NCI-H460 (cell line): ENCODE measurements around the gene FNDC3B. TPM values are rescaled to one million over a fixed set of nuclear protein-coding genes. Genes with fewer than 3 reads are reported as not detected.

Experiments used
- DNase-seq: peaks from one replicate; pipeline ENCODE4 v3.0.0-alpha.2; 2016; ENCODE audit warnings: low read depth; ENCODE audit errors: extremely low read depth
- total RNA-seq: library from RNA; depleted of rRNA; stranded (reverse); fragments of >200 nt; shearing (Covaris generic); gene quantifications from 2 replicates; pipeline ENCODE4 v1.2.3, GENCODE V29; 2014

Gene FNDC3B
- total RNA-seq, 1 experiment from 2014 or later, result 51.4 TPM

DNA sequence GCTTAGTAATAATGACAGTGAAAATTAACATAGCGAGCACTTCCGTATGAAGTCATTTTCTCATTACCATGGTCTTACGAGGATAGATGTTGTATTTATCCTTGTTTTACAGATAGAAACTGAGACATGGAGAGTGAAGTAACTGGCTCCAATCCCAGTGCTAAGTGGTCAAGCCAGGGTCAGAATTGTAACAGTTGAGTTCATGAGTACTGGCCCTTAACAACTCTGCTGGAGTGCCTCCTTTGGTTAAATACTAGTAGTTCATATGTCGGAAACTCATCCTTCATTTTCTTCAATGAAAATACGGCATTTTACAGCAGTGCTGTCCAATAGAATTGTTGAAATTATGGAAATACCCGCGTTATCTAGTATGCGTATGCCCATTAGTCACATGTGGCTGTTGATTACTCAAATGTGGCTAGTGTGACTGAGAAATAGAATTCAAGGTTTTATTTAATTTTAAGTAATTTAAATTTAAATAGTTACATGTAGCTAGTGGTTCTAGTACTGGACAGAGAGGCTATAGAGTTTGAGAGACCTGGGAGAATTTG, 32.5 kb downstream of the FNDC3B start:
- no peak for DNase-seq

DNA sequence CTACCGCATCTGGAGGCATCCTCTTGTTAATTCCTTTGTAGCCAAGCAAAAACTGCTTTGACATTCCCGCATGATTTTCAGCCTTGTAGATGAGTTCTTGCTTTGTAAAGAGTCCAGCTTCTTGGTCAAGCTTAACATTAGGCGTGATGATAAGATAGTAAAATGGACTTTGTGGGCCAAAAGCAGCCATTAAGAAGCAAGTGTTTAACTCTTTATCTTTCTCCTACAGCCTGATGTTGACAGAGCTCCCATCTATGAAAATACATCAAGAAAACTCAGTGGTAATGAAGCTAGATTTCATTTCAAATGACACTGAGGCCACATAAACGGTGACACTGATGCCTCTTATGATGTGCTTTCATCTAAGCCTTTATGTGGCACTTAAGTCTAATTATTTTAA, 33.2 kb downstream of the FNDC3B start:
- DNase-seq, result no peak

DNA sequence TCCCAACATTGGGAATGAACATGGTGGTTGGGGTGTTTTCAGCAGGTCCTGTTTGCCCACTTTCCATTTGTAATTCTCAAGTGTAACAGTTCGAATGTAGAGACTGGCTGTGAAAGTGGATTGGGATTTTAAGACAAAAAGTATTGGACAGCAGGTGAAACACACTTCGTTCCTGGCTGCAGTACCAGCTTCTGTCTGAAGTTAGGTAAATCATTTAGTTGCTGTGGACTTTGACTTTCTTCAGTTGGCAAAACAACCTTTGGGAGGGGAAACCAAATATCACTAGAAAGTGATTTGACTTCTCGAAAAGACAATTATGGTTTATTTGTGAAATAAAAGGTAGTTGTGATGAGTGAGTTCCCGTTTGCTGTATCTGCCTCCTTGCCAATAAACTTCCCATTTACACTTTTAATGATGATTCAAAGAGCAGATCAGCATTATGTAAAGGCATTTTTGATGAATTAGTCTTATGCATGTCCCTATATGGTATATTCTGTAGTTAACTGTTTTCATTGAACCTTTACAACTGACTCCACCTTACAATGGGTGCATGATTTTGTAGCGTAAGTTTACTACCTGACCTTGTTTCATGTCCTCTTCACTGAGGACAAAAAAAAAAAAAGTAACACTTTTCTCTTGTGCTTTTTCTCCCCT, 34.0 kb downstream of the FNDC3B start:
- DNase-seq, result no peak

DNA sequence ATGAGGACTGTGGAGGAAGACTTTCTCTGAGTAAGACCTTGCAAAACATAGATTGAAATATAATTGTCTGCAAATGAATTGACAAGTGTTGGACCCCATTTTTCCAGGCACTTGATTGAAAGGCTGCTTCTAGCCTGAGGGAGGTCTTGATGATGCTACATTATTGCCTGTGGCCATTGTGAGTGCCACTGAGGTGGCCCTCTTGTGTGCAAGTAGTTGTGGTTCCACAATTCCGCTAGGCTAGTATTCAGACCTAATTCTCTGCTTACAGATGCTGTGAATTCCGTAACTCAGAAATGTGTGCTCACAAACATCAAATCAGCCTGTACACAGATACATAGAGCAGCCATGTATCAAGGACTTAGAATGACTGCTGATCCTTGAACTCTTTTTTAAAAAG, 34.7 kb downstream of the FNDC3B start:
- DNase-seq, result no peak

DNA sequence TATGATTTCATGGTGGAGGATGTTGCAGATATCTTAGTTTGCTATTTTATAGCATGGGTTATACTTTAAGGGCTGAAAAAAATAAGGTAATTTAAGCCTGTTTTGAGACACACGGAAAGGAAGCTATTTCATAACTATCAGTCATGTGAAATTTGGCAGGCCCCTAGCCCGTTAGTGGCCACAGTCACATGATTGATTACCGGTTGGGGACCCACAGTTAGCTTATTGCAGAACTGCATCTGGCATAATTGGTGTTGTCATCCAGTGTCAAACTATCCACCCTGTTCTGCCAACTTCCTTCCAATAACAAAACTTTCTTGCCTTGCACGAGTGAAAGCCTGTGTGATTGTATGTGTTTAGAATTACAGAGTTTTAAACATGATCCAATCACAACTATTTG, 35.2 kb downstream of the FNDC3B start:
- DNase-seq, result no peak

DNA sequence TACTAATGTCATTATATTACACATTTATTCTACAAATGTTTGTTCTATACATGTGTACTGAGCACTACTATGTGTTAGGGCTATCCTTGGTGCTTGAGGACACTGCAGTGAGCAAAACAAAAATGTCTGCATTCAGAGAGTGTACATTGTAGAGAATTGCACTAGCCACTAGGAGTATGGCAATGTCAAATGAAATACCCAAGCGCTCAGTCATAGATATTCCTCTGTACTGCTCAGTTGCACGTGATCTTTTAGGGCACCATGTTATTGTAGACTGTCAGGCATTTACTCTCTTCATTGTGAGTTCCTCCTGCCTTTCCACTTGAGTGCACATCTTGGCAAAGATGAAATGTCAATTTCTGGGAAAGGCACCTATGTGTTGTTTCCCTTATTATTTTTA, 36.8 kb downstream of the FNDC3B start:
- DNase-seq, result no peak

DNA sequence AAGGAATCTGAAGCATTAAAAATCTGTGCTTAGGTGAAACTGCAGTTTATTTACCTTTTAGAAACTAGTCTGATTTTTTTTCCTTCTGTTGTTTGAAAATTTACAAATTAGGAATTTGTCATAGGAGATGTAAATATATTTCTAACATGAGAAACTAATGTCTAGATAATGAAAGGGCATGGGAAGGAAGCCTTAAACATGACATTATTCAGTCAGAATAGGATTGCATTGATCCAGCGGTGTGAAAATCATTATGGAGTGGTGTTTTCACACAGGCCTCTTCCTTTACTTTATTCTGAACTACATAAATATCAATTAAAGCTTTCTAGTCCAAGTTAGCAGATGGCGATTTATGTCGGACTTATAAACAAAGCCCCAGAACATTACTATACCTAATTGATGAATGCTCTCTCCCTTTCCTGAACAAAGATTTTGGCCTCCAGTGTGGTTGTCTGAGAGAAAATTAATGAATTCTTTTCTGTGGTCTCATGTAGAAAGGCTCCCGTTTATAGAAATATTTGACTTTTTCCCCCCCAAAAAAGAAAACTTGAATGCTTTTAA, 37.9 kb downstream of the FNDC3B start:
- no peak for DNase-seq

DNA sequence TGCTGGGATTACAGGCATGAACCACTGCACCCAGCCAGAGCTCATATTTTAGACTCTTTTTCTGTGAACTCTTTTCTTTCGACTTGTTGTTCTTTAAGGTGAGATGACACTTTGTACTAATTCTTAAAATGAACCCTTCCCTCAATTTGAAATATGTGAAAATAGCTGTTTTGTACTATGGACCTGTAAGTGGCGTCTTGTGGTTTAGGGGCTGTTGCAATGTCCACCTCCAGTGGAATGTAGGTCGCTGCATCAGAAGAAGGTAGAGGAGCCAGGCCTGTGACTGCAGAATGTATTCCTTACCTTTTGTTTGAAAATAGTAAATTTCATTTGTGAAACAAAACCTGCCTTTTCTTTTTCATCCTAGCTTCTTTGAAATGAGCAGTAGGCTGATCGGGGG, 38.9 kb downstream of the FNDC3B start:
- no peak for DNase-seq

DNA sequence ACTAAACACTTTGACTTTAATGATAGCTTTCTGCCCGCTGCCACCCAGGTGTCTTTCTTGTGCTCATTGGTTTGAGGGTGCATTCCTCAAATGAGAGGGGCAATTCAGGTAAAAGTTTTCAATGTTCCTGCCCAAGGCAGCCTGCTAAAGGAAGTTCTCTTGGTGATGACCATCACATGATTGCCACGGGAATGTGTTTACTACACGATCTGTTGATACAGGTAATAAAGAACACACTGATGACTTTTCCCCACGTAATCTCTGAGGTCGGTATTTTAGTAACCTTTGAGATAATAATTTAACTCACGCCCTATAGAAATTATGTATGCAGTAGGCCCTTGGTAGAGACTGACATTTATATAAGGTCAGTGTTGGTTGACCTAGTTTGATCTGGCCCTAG, 39.3 kb downstream of the FNDC3B start:
- no peak for DNase-seq

DNA sequence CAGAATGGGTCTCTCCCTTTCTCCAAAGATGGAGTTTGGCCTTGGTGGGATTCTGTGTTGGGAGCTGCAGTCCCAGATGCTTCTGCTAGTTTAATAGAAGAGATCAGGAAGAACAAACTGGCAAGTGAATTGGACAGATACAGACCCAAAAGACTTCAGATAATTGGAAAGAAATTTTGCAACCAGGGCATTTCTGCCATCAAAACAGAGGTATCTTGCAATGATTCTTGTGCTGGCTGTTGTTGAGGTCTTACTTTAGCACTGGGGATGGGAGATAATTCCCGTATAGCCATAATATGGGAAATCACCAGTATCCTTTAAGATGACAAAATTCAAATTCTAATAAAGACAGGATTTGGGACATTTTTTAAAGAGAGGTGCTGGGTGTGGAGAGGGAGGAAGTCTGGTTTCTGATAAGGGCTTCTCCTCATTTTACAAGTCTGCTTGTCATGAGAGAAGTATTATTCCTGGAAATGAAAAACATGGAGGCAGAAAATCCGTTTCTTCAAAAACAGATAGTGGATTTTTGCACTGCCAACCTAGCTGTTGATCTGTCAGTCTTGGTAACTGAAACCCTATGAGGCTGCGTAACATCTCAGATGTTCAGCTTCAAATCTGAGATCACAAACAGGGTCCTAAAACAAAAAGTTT, 40.1 kb downstream of the FNDC3B start:
- DNase-seq, result no peak

DNA sequence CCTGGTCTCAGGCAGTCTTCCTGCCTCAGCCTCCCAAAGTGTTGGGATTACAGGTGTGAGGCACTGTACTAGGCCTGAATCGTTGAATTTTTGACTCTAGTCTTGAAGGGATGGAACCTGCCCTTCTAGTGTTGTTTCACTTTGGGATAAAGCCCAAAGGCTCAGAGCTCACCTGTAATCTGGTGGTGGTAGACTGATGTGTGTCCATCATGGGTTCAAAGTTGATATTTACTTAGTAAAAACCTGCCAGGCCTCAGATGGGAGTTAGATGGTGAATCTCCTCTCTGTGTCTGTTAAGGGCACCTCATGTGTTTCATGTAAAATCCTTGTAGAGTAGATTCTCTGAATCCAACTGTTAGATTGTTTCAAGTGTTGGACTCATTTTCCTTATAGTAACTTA, 41.1 kb downstream of the FNDC3B start:
- no peak for DNase-seq

DNA sequence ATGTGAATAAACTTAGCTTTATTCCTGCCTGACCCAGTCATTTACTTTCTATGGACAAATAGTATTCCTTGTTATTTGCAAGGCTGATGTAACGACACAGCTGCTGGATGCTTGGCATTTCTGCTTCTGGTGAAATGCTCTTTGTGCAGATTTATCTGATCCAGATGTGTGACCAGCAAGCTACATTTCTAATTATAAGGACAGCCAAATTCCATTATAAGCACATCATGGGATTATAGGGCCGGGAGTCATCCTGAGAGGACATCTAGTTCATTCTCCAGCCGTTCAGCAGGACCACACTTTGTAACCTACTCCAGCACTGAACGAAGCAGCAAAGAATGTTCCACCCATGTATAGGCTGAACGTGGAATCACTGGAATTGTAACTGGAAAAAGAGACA, 42.9 kb downstream of the FNDC3B start:
- no peak for DNase-seq

DNA sequence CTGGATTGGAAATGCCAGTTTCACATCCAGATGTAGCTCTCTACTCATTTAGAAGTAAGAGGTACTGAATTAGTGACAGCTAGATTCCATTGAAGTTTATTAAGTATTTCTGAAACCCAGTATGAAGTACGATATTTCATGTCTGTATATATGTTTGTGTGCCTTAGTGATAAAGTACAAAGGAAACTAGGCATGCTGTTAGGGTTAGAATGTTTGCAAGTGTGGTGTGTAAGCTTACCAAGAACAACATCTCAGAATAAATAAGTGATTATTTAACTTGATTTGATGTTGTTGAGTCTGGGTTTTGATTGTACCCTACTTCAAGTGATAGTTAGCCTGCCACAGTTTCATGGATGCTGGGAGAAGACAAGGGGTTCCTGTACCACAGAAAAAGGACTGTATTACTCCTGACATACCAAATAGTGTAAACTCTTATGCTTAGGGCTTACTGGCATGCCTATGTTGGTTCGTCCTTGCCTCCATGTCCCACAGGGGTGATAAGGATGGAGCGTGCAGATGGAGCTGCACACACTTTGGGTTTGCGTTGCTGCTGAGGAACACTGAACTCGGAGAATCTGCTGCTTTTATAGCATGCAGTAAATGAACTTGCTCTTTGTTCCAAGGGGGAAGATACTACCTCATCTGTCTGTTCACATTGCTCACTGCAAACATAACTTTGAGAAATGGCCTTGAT, 43.6 kb downstream of the FNDC3B start:
- no peak for DNase-seq

DNA sequence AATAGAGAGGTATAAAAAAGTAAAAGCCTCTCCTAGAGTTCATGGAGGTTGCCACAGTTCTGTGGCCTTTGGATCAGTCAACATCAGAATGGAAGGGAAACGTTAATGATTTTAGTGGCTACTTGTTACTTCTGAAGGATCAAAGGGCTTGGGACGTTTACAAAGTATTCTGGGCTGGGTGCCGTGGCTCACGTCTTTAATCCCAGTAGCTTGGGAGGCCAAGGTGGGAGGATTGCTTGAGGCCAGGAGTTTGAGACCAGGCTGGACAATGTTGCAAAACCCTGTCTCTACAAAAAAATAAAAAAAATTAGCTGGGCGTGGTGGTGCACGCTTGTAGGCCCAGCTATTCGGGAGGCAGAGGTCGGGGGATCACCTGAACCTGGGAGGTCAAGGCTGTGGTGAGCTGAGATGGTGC, 44.6 kb downstream of the FNDC3B start:
- DNase-seq, result no peak

DNA sequence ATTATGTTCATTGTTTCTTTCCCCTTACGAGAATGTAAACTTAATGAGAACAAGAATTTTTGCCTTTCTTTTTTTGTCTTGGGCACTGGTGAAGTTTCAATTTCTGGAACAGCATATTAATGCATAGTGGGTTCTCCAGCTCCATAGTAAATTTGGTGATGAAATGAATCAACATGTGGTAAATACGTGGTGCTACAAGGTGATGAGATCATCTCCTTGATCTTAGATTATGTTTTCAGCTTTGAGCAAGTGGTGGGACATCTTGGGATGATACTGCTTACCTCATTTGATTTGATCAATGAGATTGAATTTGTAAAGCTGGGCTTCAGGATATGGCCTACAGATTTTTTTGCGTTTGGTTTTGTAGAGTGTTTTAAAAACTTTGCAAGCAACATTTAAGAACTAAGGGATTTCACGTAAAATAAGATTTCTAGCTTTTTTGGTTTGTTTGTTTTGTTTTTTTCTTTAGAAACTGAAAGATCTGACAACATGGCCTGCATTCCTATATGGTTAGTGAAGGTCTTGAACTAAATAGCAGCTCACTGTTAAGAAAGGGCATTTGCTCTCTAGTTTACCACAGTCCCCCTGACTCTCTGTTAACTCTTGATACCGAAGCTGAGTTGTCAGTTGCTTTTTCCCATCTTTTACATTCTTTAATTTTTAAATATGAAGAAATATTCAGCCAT, 45.6 kb downstream of the FNDC3B start:
- DNase-seq, result no peak

DNA sequence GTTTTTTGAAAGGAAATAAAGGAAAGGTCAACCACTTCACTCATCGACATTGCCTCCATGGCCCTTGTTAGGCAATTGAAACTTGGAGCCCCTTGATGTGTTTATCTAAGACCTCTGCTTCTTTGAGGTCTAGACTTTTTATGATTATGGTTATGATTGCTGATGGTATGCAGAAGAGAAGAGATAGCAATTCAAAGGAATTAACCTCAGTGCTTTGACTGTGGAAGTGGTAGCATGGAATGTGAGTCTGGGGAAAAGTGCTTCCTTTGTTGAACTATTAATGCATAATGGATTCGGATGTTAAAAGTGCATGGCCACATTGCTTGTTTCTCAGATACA, 46.1 kb downstream of the FNDC3B start:
- DNase-seq, result no peak

DNA sequence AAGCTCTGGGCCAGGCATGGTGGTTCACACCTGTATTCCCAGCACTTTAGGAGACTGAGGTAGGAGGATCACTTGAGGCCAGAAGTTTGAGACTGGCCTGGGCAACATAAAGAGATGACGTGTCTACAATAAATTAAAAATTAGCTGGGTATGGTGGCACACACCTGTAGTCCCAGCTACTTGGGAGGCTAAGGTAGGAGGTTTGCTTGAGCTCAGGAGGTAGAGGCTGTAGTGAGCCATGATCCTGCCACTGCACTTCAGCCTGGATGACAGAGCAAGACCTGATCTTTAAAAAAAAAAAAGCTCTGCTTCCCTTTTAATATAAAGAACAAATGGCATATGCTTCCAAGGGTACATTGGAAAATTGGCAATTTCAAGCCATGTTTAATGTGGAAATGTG, 46.7 kb downstream of the FNDC3B start:
- DNase-seq, result no peak

DNA sequence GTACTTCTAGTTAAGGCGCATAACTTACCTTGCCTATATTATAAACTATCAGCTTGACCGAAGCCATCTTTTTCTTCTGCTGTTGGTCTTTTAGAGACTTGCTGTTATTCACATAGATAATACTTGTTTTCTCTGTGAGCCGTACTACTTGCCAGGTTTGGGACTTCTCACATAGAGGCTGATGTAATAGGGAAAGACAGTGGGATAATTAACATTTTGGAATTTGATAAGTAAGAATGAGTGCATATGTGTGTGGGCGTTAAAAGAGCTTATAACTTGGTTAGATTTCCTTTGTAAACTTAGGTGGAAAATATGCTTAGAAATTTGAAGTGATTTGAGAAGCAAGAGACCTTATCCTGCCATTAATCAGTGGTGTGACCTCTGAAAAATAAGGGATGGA, 47.8 kb downstream of the FNDC3B start:
- no peak for DNase-seq

DNA sequence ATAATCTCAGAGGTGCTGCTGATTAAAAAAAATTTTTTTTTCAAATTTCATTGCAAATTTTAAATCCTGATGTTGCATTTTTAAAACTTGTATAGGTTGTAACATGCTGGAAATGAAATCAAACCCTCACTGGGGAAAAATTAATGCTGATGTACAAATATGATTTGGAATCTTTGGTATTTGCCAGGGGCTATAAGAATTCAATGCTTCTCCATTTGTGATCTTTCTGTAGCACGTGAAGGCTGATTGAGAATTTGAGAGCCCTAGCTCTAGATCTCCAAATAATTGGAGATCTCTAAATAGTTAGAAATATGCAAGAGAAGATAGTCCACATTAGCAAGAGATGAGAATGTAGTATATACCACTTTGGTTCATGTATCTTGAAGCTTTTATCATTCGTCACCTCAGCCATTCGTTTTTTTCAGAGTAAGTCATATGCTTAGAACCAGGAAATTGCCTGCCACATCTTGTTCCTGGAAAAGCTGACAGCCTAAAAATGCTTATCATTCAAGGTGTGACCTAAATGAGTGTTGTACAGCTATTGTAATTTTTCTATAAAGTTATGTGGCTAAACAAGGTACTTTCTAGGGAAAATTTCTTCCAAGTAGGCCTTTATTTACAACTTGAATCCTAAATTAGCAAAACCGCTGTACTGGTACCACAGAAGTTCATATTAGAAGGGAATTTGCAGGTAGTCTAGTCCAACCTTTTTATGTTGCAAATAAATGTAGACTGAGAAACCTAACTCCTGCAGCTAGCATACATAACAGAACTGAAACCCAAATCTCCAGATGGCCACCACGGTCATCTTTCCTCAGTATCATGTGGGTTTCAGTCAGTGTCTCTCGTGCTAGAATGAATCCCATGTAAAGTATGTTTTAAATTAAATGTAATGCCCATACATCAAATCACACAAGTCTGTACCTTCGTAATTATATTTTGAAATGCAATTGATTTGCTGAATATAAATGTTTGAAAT, 48.5 kb downstream of the FNDC3B start:
- DNase-seq, result no peak

DNA sequence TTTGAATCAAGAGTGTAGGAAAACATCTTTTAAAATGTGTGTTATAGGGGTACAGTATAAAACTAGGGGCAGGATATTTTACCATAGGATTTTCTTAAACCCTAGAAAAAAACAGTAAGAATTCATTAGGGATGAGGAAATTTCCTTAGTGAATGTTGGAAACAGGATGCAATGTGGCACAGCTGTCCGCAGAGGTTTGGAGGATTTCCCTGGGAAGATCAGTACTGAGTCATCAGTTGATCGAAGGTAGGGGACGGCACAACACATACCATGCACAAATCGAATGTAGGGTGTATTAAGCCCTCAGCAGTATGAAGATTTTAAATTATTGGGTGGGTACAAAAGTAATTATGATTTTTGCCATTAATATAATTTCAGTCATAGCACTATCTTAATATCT, 49.9 kb downstream of the FNDC3B start:
- DNase-seq, result no peak
